B cell (primary cell): ENCODE measurements around the gene NUP160.

Experiments
- CTCF ChIP-seq: fragments of 200-600 bp; IDR thresholded peaks from one replicate; pipeline ENCODE4 v1.8.0; 2022; ENCODE audit warnings: antibody characterized with exemption, mild to moderate bottlenecking
- EZH2 ChIP-seq: IDR thresholded peaks from 2 replicates; pipeline ENCODE4 v1.6.1; 2012; ENCODE audit warnings: borderline replicate concordance, low read depth, mild to moderate bottlenecking, moderate library complexity, low read length; ENCODE audit not compliant: insufficient read depth, poor library complexity, severe bottlenecking

- TF ChIP-seq CTCF, result no peak
- no peak for TF ChIP-seq EZH2
These were observed 9.3 kb upstream of the NUP160 start for GRCh38 chr11:47857485-47857884.
